Activated CD4-positive, alpha-beta T cell treated with anti-CD3 and anti-CD28 coated beads, Interleukin-2, Interleukin-6, amounts not matched to agents 100 ng/mL and 50 ng/mL, durations not matched to agents 16 hours and 8 hours (primary cell): ENCODE data around the gene CABLES1.
A peak's percentile ranks its signal among the peaks of the same experiment; 100 is the strongest.
"Not testable (repeated sequence)": the region's sequence is repeated elsewhere in the genome, so short reads cannot be mapped to it uniquely, and the experiment has no call there.

Source experiments
- DNase-seq: peaks from one replicate; pipeline ENCODE4 v3.0.0-alpha.2; 2020

Gene CABLES1

DNA sequence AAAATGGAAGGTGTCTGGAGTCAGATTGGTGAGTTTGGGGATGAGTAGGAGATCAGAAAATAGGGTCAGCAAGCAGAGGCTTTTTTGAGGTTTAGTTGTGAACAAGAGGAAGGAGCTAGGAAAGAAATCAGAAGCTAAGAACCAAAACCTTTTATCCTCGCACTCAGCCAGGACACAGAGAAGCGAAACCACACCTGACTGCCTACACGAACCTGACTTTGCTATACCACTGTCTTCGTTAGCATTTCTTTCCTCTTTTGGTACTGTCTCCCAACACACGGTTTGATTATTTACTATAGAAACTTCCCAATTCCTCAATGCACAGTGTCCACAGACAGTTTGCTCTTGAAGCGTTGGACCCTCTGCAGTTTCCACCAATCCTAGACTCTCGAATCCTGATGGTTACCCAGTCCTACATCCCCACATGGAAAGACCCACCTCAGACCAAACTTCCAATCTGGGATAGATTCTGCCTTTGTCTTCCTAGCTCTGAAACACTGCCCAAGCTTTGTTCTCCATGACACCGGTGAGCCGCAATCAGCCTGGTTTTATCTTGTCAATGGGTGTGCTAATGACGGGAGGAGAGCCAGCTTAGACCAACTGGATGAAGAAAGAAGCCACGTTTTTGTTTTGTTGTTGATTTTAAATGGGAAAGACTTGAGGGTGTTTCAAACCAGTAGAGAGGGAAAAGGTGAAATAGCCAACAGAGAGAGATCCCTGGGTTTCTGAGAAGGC is 137.4 kb downstream of the CABLES1 start:
- no peak for DNase-seq

DNA sequence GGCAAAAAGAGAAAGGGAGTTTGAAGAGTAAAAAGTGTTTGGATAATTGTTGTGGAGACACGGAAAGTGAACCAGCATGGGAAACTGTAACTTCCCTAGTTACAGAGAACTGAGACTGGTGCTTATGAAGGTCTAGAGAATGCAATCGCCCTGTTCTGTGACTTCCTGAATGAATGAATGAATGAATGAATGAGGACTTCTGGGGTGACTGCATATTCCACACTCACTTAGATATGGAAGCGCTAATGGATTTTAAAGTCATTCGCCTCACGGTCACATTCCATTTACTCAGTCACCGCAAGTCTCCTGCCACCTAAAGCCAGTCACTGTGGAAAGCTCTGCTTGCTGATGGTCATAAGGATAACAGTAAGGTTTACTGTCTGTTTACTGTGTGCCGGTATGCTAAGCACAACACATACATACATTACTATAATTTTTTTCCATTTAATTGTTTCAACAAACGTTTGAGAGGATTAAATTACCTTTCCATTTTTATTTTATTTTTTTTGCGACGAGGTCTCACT is 138.2 kb downstream of the CABLES1 start:
- DNase-seq = no peak

DNA sequence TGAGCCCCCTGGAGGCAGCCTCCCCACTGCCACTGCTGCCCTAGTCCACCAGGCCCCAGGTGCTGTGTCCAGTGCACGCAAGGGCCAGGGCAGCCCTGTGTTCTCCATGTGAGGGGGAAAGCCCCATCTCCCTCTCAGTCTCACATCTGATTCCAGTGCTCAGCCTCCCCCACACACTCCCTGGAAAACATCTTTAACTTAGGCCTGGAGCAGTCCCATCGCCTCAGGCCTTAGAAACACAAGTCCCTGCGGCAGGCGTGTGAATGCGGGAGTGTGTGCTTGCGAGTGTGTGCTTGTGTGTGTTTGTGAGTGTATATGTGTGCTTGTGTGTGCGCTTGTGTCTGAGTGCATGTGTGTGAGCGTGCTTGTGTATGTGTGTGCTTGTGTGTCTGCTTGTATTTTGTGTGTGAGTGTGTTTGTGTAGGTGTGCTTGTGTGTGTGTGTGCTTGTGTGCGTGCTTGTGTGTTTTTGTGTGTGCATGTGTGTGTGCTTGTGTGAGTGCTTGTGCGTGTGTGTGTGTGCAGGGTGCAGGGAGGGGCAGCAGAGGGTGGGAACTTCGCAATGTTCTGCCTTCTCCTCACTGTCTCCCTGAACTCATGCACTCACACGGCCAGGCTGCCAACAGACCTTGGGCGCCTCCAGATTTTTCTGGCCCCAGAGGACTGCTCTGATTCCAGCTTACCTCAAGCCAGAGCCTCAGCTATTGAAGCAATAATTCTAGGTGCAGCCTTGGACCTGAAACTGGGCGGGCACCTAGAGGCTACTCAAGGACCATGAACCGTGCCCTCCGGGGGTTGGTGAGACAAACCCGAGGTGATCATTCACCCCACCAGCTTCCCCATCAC is 139.6 kb downstream of the CABLES1 start:
- no peak for DNase-seq

DNA sequence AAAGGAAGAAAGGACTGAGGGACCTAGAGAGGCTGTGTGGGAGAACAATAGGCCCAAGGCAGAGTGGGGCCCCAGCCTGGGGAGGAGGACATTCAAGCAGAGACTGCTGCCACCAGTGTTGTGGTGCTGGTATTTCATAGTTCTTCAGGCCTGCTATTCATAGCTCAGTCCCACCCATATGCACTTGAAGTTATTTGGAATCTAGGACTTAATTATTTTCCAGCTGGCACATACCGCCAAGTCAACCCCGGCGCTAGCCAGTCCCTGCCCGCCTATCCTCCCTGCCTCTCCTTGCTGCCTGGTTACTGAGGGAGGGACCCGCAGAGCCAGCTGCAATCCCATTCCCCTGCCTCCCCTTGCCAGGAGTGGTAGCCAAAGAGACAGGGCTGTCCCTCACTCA is 141.2 kb downstream of the CABLES1 start:
- no peak for DNase-seq

DNA sequence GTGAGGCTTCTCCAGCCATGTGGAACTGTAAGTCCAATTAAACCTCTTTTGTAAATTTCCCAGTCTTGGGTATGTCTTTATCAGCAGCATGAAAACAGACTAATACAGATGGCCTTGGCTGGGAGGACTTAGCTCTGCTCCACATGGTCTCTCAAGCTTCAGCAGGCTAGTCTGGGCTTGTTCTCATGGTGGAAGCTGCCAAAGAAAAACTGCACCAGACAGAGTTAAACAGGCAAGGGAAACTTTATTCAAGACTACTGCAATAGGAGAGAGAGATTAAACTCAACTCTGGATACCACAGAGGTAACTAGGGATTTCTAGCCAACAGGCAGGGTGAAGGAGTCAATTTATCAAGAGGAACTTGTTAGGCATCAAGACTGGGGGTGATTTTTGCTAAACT is 142.1 kb downstream of the CABLES1 start:
- no peak for DNase-seq

DNA sequence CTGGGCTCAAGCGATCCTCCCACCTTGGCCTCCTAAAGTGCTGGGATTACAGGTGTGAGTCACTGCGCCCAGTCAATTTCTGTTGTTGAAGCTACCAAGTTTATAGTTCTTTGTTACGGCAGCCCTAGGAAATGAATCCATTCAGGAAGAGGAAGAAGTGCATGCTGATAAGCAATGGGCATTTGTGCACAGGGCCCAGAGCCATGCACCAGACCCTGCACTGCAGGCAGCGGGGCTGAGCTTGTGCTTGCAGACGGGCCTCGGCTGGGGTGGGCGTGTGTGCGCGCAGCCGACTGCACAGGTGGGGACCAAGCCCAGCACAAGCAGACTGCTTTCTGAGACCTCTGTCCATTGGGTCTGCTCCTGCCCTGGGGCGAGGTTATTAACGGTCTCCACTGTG is 144.6 kb downstream of the CABLES1 start:
- no peak for DNase-seq

DNA sequence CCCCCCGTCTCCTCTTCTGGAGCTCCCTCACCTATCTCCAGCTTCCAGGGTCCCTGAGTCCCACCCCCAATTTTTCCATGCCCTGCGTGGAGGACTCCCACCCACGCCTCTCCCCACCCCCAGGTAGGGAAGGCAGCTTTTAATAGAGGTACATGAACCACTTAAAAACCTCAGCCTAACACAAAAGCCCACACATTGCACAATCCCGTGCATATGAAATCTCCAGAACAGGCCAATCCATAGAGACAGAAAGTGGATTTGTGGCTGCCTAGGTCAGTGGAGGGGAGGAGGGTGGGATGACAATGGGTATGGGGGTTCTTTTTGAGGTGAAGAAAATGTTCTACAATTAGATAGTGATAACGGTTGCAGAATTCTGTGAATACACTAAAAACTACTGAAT is 145.6 kb downstream of the CABLES1 start:
- DNase-seq = no peak

DNA sequence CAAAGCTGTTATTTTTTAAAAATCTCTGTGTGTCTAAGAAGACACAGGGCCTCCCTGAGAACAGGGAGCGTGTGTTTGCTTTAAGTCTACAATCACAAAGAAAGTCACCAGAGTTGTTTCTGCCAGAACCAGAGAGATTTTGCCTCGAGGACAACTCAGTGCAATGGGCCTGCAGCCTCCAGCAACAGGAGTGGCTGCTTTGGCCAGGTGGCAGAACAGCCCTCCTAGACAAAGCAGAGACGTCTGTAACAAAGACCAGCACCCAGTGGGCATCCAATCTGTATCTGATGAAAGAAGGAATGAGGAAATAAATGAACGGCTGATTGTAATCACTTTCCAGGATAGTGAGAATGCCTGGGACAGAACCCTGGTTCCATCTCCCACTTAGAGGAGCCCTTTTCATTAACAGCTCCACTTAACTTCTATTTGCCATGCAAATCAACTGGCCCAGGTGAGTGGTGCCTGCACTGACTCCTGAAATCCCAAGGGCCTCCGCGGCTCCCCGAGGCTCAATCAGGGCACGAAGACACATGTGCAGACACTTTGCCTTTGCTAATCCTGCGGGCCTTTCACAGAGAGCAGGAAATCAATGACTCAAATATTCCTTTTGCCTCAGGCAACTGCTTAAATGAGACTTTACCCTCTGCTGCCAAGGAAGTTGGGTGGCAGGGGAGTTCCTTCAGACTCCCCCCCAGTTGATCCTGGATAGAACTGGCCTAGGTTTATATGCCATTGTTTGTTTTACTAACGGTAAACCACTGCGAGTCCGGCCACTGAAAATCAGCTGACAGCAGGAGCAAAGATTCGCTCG is 146.5 kb downstream of the CABLES1 start:
- DNase-seq = no peak

DNA sequence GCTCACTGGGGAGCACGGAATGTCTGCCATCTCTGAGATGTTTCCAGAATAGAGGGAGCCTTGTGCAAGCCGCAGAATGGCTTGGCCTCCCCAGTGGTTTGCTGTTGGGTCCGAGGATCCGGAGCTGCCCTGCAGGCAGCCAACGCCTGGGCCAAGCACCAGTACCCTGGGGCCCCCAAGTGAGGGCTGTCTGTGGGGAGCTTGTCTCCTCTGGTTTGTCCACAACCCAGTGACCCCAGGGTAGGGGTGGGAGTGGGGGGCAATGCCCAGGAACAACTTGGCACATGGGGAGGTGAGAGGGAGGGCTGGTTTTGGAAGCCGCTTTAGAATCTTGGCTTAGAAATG is 147.1 kb downstream of the CABLES1 start:
- no peak for DNase-seq

DNA sequence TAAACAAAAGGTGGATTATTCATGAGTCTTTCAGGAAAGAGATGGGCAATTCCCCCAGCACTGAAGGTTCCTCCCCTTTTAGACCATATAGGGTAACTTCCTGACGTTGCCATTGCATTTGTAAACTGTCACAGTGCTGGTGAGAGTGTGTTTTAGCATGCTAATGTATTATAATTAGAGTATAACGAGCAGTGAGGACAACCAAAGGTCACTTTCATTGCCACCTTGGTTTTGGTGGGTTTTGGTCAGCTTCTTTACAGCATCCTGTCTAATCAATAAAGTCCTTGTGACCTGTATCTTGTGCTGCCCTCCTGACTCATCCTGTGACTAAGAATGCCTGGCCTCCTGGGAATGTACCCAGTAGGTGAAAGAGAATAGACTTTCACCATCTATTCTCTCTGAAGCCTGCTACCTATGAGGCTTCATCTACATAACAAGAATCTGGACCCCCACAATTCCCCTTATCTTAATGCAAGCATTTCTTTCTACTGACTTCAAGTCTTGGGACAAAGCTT is 148.7 kb downstream of the CABLES1 start:
- DNase-seq = peak; percentile 36

DNA sequence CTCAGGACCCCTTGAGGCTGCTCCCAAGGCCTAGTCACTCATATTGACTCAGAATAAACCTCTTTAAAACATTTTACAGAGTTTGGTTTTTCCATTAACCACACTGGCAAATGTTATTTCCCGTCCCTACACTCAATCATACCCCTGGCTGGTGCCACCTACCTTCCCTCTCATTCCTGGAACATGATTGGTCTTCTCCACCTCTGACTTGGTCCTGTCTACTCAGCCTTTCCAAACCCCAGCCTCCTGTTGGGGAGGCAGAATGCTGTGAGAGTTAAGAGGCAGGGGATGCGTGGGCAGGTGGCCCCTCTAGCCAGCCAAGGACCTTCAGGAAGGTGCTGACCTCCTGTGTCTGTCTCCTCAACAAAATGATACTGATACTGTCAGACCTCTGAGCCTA is 149.3 kb downstream of the CABLES1 start:
- no peak for DNase-seq

DNA sequence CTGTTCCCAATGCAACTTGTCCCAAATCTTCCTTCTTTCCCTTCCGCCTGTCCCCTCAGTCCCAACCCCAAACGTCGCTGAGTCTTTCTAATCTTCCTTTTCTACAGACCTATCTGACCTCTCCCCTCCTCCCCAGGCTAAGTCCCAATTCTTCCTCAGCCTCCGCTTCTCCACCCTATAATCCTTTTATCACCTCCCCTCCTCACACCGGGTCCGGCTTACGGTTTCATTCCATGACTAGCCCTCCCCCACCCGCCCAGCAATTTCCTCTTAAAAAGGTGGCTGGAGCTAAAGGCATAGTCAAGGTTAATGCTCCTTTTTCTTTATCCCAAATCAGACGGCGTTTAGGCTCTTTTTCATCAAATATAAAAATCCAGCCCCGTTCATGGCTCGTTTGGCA is 150.3 kb downstream of the CABLES1 start:
- DNase-seq = not testable (repeated sequence)

DNA sequence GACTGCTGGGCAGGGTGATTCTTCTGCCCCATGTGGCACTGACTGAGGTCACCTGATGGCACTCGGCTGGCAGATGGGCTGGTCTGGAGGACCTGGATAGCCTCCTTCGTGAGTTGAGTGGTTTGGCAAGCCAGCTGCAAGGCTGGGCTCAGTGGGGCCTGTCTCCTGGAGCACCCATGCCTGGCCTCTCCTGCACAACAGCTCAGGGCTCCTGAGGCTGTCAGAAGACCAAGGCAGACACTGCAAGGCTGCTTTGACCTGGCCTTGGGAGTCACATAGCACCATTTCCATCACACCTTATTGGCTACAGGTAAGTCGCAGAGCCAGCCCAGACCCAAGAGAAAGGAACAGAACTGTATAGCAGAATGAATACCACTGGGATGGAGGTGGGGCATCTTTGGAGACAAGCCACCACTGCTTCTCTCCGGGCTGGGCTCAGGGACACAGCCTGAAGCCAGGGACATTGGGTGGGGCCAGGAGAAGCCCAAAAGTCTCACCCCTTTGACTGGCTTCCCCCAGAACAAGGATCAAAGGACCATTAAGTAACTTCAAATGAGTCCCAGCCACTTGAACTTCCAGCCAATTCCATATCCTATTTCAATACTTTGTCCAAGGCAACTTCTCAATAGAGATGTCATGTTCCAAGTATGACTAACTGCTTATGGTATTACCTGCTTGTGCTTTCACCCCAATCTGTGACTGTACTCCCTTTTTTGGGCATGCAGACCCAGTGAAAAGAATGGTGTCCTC is 156.3 kb downstream of the CABLES1 start:
- DNase-seq = no peak

DNA sequence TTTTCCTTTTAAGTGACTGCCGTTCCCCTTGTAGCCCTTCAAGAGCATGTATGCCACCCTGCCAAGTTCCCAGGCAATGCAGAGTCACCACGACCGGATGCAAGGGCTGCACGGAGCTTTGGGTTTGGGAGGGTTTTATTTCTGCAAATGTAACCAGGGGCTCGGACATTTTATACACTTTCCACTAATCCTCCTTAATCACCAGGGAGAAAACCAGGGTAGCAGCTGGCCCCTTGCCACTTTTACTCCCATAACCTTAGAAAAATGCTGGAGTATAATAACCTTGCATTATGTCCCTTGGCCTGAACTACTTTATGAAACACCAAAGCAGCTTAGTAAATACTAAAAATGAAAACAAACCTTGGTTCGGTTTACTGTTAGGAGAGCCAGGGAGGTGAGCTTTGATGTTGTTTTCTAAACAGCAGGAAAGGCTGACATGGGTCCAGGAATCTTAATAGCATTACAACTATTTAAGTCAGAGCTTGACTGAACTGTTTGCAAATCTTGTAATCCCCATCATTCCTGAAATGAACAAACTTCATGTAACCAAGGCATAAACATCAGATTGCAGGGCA is 165.0 kb downstream of the CABLES1 start:
- no peak for DNase-seq

DNA sequence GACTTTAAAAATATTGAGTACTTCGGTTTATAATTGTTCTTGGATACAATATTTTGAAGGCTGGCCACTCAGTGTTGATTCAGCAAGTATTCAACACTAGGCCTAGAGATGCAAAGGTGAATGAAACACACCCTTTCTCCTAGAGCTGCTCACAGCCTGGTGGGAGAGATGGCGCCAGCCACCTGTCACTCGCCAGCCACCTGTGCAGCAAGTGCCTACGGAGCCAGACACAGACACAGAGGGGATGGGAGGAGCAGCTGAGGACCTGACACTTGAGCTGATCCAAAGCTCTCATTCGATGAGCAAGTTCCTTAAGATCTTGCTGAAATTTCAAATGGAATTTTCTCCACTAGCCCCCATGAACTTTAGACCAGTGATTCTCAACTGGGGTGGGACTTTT is 166.7 kb downstream of the CABLES1 start:
- DNase-seq = no peak

DNA sequence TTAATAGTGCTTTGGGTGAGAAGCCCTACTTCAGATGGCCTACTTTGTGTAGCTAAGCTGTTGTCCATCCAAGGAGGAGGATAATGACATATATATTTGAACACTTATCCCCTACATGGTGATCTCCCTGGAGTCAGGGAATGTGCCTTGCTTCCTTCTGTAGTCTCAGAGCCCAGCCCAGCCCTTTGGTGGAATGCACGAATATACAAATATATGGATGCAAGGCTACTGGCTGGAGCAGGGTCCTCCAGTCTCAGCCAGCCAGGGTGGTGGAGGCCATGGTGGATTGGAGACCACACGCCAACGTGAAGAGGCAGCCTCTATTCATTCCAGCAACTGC is 167.2 kb downstream of the CABLES1 start:
- DNase-seq = no peak

DNA sequence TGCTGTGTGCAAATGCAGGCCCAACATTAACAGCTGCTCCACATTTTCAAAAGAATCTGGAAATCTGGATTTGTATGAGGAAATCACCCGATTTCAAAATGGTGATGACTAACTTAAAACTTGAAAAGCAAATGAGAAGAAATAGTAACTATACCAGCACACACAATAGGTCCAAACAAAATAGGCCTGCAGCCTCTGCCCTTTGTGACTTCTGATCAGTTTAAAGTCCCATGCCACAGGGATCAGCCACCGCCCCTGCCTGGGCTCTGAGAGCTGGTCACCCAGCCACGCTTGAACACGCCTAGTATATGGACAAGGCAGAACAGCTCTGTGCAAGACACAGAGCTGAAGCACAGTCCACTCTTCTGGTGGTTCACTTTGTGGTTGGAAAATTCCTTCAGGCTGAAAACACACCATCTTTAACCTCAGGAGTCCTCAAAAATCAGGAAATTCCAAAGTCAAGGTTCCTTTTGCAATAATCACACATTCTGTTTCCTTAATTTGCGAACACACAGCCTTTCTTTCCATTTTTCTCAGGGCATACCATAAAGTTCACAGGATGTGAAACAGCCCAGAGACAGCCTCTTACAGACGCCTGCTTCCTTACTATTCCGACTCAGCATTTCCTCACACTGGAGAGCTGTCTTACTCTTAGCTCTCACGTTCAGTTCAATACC is 167.7 kb downstream of the CABLES1 start:
- DNase-seq = no peak

DNA sequence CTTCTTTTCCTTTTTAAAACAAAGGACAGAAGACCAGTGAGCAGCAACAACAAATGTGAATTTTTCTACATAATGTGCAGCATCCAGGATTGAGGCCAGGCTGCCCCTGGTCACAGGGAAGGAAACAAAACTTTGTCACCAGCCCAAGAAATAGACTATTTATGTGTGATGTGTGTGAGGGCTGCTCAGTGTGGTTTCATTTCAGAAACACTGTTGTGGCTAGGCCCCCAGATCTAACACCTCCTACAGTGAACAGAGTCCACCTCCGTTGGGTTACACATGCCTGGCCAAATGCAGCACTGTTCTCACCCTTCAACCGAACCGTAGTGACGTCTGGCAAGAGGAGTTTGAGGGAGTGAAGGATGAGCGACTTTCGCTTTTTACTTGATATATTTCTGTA is 171.5 kb downstream of the CABLES1 start:
- DNase-seq = peak; percentile 29

DNA sequence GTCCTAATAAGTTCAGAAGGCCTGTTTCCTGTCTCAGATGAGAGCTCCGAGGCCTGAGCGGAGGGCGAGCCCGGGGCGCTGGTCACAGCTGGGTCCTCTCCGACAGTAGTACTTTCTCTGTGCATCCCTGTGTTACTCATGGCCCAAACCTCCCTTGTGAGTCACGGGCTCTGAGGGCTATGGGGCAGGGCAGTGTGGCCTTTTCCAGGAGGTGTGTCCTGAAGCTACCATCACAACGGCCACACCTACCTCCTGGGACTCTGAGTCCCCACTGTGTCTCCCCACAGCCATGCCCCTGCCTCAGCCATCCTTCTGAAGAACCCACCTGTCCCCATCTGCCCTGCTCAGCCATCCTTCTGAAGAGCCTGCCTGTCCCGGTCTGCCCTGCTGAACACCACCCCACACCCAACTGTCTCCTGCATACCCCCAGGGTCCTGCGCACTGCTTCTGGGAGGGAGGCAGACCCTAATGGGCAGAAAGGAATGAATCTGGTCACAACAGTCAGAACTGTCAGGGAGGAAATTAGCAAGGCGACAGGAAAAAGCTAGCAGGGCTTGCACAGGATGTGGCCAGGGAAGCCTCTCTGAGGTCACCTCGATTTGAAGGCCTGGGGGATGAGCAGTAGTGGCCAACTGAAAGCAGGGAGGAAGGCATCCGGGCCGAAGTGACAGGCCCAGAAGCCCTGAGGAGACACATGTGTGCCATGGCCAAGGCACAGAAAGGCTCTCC is 172.4 kb downstream of the CABLES1 start:
- peak; percentile 77 for DNase-seq
